Erythroblast (primary cell): ENCODE measurements around the gene CELF5.

ENCODE experiments used
- GATA1 ChIP-seq: IDR thresholded peaks from 2 replicates; pipeline ENCODE4 v1.6.1; 2011; ENCODE audit warnings: low read depth, mild to moderate bottlenecking, control low read depth, low read length, moderate library complexity
- POLR2A ChIP-seq: IDR thresholded peaks from 2 replicates; pipeline ENCODE4 v1.6.1; 2011; ENCODE audit warnings: mild to moderate bottlenecking, low read length

- TF ChIP-seq POLR2A, result no peak
- TF ChIP-seq GATA1, result no peak
These were observed 100.0 kb downstream of the CELF5 start for GRCh38 chr19:3324405-3324856.
